ENCODE measurements around the gene DTNB. TPM values are rescaled to one million over a fixed set of nuclear protein-coding genes. Genes with fewer than 3 reads are reported as not detected.

The DTNB gene
- polyA plus RNA-seq, 1 of the 3 experiments (the other 2 are of a cell fraction): 15.3 TPM

DNA sequence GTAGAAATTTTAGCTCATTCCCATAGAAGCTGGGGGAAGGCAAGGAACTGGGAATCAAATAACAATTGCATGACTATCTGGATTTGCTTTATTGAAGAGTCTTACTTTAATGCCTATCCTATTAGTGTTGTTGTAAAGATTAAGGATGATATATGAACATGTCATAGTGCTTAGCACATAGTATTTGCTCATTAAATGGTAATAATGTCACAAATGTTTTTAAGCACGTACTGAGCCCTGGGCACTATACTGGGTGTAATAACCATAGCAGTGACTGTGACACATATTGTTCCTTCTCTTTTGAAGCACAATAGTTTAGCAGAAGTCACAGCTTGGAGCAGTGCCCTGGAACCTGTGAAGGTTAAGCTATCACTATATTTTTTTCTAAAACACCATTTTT is 47.2 kb upstream of the DTNB start:
- H3K27ac ChIP-seq (ENCODE audit: low read depth in 2 of 2, low read length in 1 of 2): no peak overlapping the region
- no peaks in the 10 kb centered on the region for H3K9me2 ChIP-seq
- no peaks in the 10 kb centered on the region for H3K36me3 ChIP-seq (replicated peaks in 1 of 2; ENCODE audit: control insufficient read depth in 1 of 2, insufficient read depth in 2 of 2, low read length in 1 of 2)
- ChIA-PET POLR2A (no interaction called here), CTCF (interaction anchor here (0.6 to 15.3 kb wide), 7 partner anchors 10 to 386 kb away, joined by 3 to 172 read pairs (median 3); no protein-coding TSS in a partner anchor)
- no peak for DNase-seq
- no peaks in the 10 kb centered on the region for H3K9me3 ChIP-seq
- H3K4me1 ChIP-seq (ENCODE audit: control insufficient read depth in 1 of 2, insufficient read depth in 2 of 2, low read depth in 1 of 2, low read length in 1 of 2): peaks cover 0 to 5% of the 10 kb centered on the region in 2 experiments; a peak in 1 of 4 replicates
- no peaks in the 10 kb centered on the region for H3F3A ChIP-seq (replicated peaks; ENCODE audit: insufficient read depth)
- no peaks in the 10 kb centered on the region for H3K27me3 ChIP-seq (ENCODE audit: insufficient read depth)
- no peak overlapping the region for H3K4me3 ChIP-seq (ENCODE audit: low read depth in 2 of 2, low read length in 1 of 2)
- no peak for TF ChIP-seq MXI1 (IDR thresholded peaks at IDR 0.05; ENCODE audit: low read depth, low read length)
- TF ChIP-seq USF2 (IDR thresholded peaks at IDR 0.05; ENCODE audit: borderline replicate concordance, low read depth, low read length): no peak
- no peak for TF ChIP-seq RAD21 (IDR thresholded peaks at IDR 0.05; ENCODE audit: low read length)
- TF ChIP-seq EP300 (IDR thresholded peaks at IDR 0.05; ENCODE audit: borderline replicate concordance in 1 of 2, low read depth in 1 of 2, low read length in 1 of 2): no peak
- TF ChIP-seq FOSL2 (IDR thresholded peaks at IDR 0.05; ENCODE audit: borderline replicate concordance, low read depth): no peak
- no peak for TF ChIP-seq CHD2 (IDR thresholded peaks at IDR 0.05; ENCODE audit: low read length, partially characterized antibody)
- no peak for TF ChIP-seq PBX3 (IDR thresholded peaks at IDR 0.05)
- TF ChIP-seq NRF1 (IDR thresholded peaks at IDR 0.05; ENCODE audit: low read depth, low read length): no peak
- TF ChIP-seq CTCF (IDR thresholded peaks at IDR 0.05): no peak
- no peak overlapping the region for H3K9ac ChIP-seq
- no peak overlapping the region for H3K4me2 ChIP-seq
- no peaks in the 10 kb centered on the region for H4K20me1 ChIP-seq (ENCODE audit: insufficient read depth)
- 77% methylated on average over 1 of the region's 1 CpG for WGBS (ENCODE audit: low lambda C conversion rate)
- H3K79me2 ChIP-seq (ENCODE audit: insufficient read depth): no peaks in the 10 kb centered on the region
- no peak overlapping the region for H2AFZ ChIP-seq (ENCODE audit: low read depth)

DNA sequence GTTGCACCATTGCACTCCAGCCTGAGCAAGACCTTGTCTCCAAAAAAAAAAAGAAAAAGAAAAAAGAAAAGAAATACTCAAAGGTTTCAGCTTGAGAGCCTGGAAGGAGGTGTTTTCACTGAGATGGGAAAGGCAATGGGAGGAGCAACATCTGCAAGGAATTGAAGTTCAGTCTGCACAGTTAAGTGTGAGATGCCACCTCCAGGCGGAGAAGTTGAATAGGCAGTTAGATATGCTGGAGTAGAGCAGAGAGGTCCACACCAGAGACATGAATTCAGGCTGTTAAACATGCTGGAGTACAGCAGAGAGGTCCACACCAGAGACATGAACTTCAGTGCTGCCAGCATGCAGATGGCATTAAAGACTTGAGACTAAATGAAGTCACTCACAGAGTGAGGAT is 41.4 kb upstream of the DTNB start:
- Histone ChIP-seq H3K9ac (no peak overlapping the region), H3K9me2 (no peaks in the 10 kb centered on the region), H3K36me3 (replicated peaks in 1 of 2; ENCODE audit: control insufficient read depth in 1 of 2, insufficient read depth in 2 of 2, low read length in 1 of 2) (no peaks in the 10 kb centered on the region), H3K4me2 (no peak overlapping the region), H3K4me1 (ENCODE audit: control insufficient read depth in 1 of 2, insufficient read depth in 2 of 2, low read depth in 1 of 2, low read length in 1 of 2) (peaks cover 0 to 3% of the 10 kb centered on the region in 2 experiments; a peak in 1 of 4 replicates), H3F3A (replicated peaks; ENCODE audit: insufficient read depth) (no peaks in the 10 kb centered on the region), H4K20me1 (ENCODE audit: insufficient read depth) (no peaks in the 10 kb centered on the region), H3K4me3 (ENCODE audit: low read depth in 2 of 2, low read length in 1 of 2) (no peak overlapping the region), H3K27ac (ENCODE audit: low read depth in 2 of 2, low read length in 1 of 2) (no peak overlapping the region), H3K9me3 (no peaks in the 10 kb centered on the region), H3K27me3 (ENCODE audit: insufficient read depth) (no peaks in the 10 kb centered on the region; the same call in 1 of the 2 replicates), H2AFZ (ENCODE audit: low read depth) (no peak overlapping the region), H3K79me2 (ENCODE audit: insufficient read depth) (no peaks in the 10 kb centered on the region)
- POLR2A ChIA-PET: no interaction called here
- no peak for TF ChIP-seq SMC3 (IDR thresholded peaks at IDR 0.05; ENCODE audit: low read depth, low read length)
- TF ChIP-seq FOSL2 (IDR thresholded peaks at IDR 0.05; ENCODE audit: borderline replicate concordance, low read depth): no peak
- no peak for TF ChIP-seq EP300 (IDR thresholded peaks at IDR 0.05; ENCODE audit: borderline replicate concordance in 1 of 2, low read depth in 1 of 2, low read length in 1 of 2)
- no peak for TF ChIP-seq TAF1 (IDR thresholded peaks at IDR 0.05; ENCODE audit: borderline replicate concordance, low read depth, low read length)
- no peak; the same call in 1 of the 2 replicates for TF ChIP-seq RAD21 (IDR thresholded peaks at IDR 0.05; ENCODE audit: low read length)
- TF ChIP-seq CTCF (IDR thresholded peaks at IDR 0.05): no peak
- no peak for TF ChIP-seq NFIC (IDR thresholded peaks at IDR 0.05; ENCODE audit: borderline replicate concordance)
- TF ChIP-seq JUND (IDR thresholded peaks at IDR 0.05): no peak
- TF ChIP-seq MXI1 (IDR thresholded peaks at IDR 0.05; ENCODE audit: low read depth, low read length): no peak
- no peak for TF ChIP-seq SIN3A (IDR thresholded peaks at IDR 0.05; ENCODE audit: borderline replicate concordance, low read depth, low read length)
- no peak for TF ChIP-seq PBX3 (IDR thresholded peaks at IDR 0.05)
- no peak for TF ChIP-seq MEF2A (IDR thresholded peaks at IDR 0.05; ENCODE audit: borderline replicate concordance, low read depth)
- TF ChIP-seq YY1 (IDR thresholded peaks at IDR 0.05; ENCODE audit: low read depth): no peak
- no peak for DNase-seq
- CTCF ChIA-PET: interaction anchor here (1.9 to 15.3 kb wide), 3 partner anchors 15 to 108 kb away, joined by 4 to 172 read pairs (median 5); no protein-coding TSS in a partner anchor
- 85% methylated on average over 1 of the region's 1 CpG for WGBS (ENCODE audit: low lambda C conversion rate)

All from SK-N-SH (cell line).